IPS DF 6.9 (cell line): ENCODE data around the gene CDC123.

Experiments used
- DNase-seq: peaks from one replicate; pipeline ENCODE4 v3.0.0-alpha.2; 2013; ENCODE audit warnings: low read depth, low spot score
- H3K27ac ChIP-seq: one replicate; pipeline ENCODE4 v1.5.1; 2013; ENCODE audit warnings: low read length, control low read depth
- H3K27me3 ChIP-seq: 2 replicates; pipeline ENCODE4 v1.6.1; 2013; ENCODE audit warnings: mild to moderate bottlenecking, low read length; ENCODE audit not compliant: control insufficient read depth, insufficient read depth
- H3K36me3 ChIP-seq: 2 replicates; pipeline ENCODE4 v1.6.1; 2013; ENCODE audit warnings: low read length; ENCODE audit not compliant: control insufficient read depth, insufficient read depth
- H3K4me1 ChIP-seq: 2 replicates; pipeline ENCODE4 v1.6.1; 2013; ENCODE audit warnings: low read length; ENCODE audit not compliant: control insufficient read depth, insufficient read depth
- H3K4me3 ChIP-seq: 2 replicates; pipeline ENCODE4 v1.5.1; 2013; ENCODE audit warnings: mild to moderate bottlenecking, low read length
- H3K9me3 ChIP-seq: 2 replicates; pipeline ENCODE4 v1.6.1; 2013; ENCODE audit warnings: low read length, inconsistent platforms; ENCODE audit not compliant: control insufficient read depth, insufficient read depth
- WGBS: extraction: QIAGEN DNeasy Blood & Tissue Kit; methylation state at CpG from one replicate; pipeline ENCODE4 v1.1.7; 2013; ENCODE audit warnings: mixed read lengths, missing lambda C conversion rate; ENCODE audit not compliant: insufficient read length, insufficient coverage; 5-methylcytosine and 5-hydroxymethylcytosine counted together

The CDC123 gene, protein sequence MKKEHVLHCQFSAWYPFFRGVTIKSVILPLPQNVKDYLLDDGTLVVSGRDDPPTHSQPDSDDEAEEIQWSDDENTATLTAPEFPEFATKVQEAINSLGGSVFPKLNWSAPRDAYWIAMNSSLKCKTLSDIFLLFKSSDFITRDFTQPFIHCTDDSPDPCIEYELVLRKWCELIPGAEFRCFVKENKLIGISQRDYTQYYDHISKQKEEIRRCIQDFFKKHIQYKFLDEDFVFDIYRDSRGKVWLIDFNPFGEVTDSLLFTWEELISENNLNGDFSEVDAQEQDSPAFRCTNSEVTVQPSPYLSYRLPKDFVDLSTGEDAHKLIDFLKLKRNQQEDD

DNA sequence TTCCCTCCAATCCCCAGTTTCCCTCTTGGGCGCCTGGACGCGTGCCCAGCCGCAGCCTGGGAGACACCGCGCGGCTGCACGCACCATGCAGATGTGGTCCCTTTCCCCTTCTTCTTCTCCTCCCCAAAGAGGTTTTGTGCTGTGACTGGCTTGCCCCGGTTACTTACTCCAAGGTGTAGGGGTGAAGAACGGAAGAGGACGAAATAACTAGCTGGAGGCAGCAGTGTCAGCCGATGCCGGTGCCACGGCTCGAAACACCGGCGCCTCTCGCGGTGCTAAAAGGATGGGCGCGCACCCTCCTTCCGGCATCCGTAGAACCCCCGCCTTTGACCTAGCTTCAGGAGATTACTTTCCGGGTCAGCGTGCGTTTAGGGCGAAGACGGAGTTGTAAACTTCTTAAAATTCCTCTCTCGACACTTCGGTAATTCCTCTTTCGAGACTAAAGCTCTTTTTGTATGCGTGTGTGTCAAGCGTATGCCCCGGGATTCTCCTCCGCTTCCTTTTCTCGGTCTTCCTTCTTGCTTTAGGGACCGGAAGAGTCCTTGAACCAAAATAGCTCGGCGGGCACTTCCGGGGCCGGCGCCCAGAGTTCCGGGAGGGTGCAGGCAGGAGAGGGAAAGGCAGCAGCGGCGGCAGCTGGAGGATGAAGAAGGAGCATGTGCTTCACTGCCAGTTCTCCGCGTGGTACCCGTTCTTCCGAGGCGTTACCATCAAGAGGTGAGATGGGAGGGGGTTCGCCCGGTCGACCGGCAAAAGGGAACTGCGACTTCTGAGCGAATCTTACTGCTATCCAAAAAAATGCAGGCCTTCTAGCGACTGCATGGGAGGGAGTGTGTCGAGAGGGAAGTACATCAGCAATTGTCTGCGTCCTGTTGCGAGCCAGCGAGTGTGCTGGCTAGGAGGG lies at the start of gene CDC123, which contains the start of gene NUDT5:
TSS of gene CDC123 (plus strand) at position 586 of the 904 bp plus-strand sequence. CDS start at position 644, 58 bp downstream.
TSS of gene NUDT5 (minus strand) at position 289 of the 904 bp plus-strand sequence. CDS start 9,600 bp downstream, outside the sequence.
- no peaks in the 10 kb centered on the region for H3K4me1 ChIP-seq
- no peaks in the 10 kb centered on the region for H3K36me3 ChIP-seq
- WGBS: no CpG with 5 or more reads among the region's 62 CpGs
- H3K9me3 ChIP-seq: no peaks in the 10 kb centered on the region
- no peaks in the 10 kb centered on the region for H3K27me3 ChIP-seq
- no peak within 1 kb of the TSS for H3K27ac ChIP-seq
- peak; percentile 50 for DNase-seq
- H3K4me3 ChIP-seq: peak within 1 kb of the TSS; percentile 87

DNA sequence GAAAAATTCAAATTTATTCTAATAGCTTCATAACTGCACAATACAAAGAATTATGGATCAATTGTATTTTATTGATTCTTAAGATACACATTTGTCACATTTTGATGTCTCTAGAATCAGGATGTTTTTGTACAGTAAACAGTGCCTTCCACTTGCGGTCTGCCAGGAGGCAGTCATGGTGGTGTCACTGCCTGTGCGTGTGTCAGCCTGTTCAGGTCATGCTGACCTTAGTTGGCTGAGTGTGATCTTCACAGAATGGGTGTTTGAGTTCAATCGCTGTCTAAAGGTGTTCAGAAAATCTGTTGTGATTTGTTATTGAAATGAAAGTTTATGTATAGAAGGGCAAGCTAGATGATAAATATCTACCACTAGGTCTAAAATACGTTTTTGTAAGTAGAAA lies 45.8 kb upstream of the CDC123 start:
- no peaks in the 10 kb centered on the region for H3K9me3 ChIP-seq
- H3K4me1 ChIP-seq: no peaks in the 10 kb centered on the region
- H3K4me3 ChIP-seq: no peak overlapping the region
- no peak overlapping the region for H3K27ac ChIP-seq
- no peaks in the 10 kb centered on the region for H3K36me3 ChIP-seq
- no peak for DNase-seq
- 100% methylated on average over 1 of the region's 4 CpGs for WGBS
- no peaks in the 10 kb centered on the region for H3K27me3 ChIP-seq

DNA sequence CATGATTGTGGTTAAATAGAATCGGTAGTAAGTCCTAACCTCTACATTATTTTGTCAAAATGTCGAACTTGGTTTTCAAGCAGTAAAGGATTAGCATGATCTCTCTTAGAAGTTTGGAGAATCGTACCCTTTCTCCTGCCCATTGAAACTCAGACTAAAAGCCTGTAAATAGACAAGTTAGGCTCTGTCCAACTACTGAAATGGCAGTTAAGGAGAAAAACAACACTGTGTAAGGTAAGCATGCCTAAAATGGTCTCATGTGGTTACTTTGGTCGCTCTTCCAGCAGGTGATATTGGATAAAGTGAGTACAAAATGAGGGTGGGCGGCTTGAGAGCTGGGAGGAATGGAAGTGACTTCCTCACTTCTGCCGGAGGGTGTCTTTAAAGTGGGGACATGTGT lies 41.5 kb upstream of the CDC123 start:
- Histone ChIP-seq H3K4me1 (no peaks in the 10 kb centered on the region), H3K9me3 (no peaks in the 10 kb centered on the region), H3K4me3 (no peak overlapping the region), H3K27ac (no peak overlapping the region), H3K36me3 (no peaks in the 10 kb centered on the region), H3K27me3 (no peaks in the 10 kb centered on the region)
- WGBS: no CpG with 5 or more reads among the region's 6 CpGs
- DNase-seq: no peak

DNA sequence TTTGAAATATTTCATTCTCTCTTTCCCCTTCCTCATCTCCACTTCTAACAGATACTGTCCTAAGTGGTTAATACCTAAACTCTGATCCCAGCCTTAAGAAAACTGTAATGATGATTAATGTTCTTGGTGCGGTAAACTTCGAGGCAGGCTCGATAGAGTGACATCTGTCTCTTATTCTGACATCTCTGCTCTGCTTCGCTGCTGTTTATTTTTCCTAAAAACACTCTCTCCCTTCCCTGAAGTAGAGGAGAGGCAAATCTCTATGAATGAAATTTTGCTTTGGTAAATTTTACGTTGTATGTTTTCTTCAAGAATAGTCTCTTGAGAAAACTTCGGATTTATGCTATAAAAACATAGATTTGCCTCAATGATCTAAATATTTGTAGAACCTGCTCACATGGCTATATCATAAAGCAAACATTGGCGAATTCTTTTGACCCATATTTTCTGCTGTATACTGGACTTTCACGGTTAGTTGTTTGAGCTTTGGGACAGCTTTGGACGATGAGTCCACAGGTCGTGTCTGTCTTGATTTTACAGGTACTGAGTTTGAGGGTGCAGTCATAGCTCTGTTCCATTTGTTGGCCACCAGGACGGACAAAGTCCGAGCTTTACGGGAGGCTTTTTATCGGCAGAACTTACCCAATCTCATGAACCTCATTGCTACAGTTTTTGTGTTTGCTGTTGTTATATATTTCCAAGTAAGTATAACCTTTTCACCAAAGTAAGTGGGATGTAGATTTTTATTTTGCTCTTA lies 39.4 kb upstream of the CDC123 start:
- DNase-seq: no peak
- WGBS: no CpG with 5 or more reads among the region's 14 CpGs
- H3K27ac ChIP-seq: no peak overlapping the region

DNA sequence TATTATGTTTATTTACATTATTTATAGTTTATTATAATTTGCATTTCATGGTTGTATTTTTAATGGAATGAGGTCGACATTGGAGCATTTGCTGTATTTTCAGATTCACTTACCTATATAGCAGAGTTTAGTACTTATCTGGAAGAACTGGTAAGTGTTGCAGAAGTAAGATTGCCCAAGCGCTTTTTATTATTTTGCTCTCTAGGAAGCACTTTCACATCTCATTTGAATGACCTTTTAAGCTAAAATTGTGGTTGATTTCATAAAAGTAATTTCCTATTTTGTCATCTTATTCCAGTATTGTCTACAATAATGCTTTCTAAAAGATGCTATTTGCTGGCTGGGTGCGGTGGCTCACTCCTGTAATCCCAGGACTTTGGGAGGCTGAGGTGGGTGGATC lies 37.9 kb upstream of the CDC123 start:
- Histone ChIP-seq H3K36me3 (0 out of 2 replicates have a peak, but pooled peaks cover 2% of the 10 kb centered on the region), H3K27me3 (no peaks in the 10 kb centered on the region), H3K9me3 (no peaks in the 10 kb centered on the region), H3K27ac (no peak overlapping the region), H3K4me1 (no peaks in the 10 kb centered on the region), H3K4me3 (no peak overlapping the region)
- no CpG with 5 or more reads among the region's 3 CpGs for WGBS
- no peak for DNase-seq

More for the DNA sequence above, 39.4 kb upstream of the CDC123 start:
- H3K27me3 ChIP-seq: no peaks in the 10 kb centered on the region
- no peaks in the 10 kb centered on the region for H3K4me1 ChIP-seq
- H3K4me3 ChIP-seq: no peak overlapping the region
- H3K9me3 ChIP-seq: no peaks in the 10 kb centered on the region
- no peaks in the 10 kb centered on the region for H3K36me3 ChIP-seq

DNA sequence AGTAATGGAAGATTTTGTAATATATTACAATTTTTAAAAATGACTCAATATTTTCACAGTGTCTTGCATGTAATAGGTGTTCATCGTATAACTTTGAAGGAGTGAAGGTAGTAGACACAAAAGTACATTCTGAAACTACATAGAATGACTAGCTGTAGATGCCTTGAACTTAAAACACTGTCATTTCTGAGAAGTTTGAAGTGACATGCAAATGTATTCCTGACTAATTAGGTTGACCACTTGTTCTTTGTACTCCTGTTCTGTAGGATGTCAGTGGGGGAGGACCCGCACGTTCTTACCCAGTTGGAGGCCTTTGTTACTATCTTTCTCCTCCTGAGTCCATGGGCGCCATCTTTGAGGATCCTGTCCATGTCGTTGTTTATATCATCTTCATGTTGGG lies 35.3 kb upstream of the CDC123 start:
- Histone ChIP-seq H3K27ac (no peak overlapping the region), H3K4me3 (no peak overlapping the region), H3K9me3 (no peaks in the 10 kb centered on the region), H3K27me3 (no peaks in the 10 kb centered on the region), H3K4me1 (no peaks in the 10 kb centered on the region), H3K36me3 (0 out of 2 replicates have a peak, but pooled peaks cover 6% of the 10 kb centered on the region)
- WGBS: no CpG with 5 or more reads among the region's 5 CpGs
- DNase-seq: no peak

DNA sequence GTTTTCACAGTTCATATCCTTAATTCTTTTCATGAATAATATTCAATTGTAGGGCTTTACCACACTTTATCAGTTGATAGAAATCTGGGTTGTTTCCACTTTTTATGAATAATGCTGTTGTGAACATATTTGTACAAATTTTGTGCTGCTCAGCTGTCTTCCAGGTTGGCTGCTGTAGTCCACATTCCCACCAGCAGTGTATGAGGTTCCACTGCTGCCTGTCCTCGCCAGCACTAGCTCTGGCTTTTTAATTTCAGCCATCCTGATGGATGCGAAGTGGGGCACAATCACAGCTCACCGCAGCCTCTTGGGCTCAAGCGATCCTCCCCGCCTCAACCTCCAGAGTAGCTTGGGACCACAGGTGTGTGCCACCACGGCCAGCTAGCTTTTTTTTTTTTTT lies 33.1 kb upstream of the CDC123 start:
- H3K4me1 ChIP-seq: no peaks in the 10 kb centered on the region
- H3K4me3 ChIP-seq: no peak overlapping the region

DNA sequence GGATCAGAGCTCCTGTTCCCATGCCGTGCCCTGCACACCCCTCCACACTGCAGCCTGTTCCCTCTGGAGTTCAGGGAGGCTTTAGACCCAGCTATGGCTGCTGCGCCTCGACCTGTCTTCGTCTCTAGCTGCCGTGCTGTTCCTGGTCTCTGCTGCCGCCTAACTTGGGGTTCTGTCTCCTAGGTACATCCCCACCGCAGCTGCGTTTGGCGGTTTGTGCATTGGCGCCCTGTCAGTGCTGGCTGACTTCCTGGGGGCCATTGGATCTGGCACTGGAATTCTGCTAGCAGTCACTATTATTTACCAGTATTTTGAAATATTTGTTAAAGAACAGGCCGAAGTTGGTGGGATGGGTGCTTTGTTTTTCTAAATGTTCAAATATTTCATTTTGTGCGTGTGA lies 31.9 kb upstream of the CDC123 start:
- H3K4me3 ChIP-seq: no peak overlapping the region
- DNase-seq: no peak
- H3K27ac ChIP-seq: no peak overlapping the region
- WGBS: no CpG with 5 or more reads among the region's 12 CpGs
- no peaks in the 10 kb centered on the region for H3K4me1 ChIP-seq
- H3K9me3 ChIP-seq: no peaks in the 10 kb centered on the region
- peaks cover 6% of the 10 kb centered on the region; the same call in 1 of the 2 replicates for H3K36me3 ChIP-seq
- no peaks in the 10 kb centered on the region for H3K27me3 ChIP-seq

More for the DNA sequence above, 33.1 kb upstream of the CDC123 start:
- no peak for DNase-seq
- Histone ChIP-seq H3K27ac (no peak overlapping the region), H3K27me3 (no peaks in the 10 kb centered on the region), H3K9me3 (no peaks in the 10 kb centered on the region), H3K36me3 (peaks cover 6% of the 10 kb centered on the region; the same call in 1 of the 2 replicates)
- no CpG with 5 or more reads among the region's 6 CpGs for WGBS

DNA sequence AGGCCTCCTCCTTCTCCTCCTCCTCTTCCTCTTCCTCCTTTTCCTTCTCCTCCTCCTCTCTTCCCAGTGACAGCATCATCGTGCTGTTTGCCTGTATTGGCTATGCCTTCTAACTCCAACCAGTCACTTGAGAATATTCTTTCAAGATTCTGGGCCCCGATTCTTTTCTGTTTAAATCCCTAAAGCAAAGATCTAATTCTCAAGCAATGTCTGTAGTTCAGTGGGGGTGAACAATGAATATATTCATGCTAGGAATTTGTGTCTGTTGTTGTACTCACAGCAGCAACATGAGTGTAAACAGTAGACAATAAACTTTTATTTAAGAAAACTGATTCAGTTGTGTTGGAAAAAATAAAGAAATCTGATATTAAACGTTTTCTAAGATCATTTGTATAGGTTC lies 31.0 kb upstream of the CDC123 start:
- no CpG with 5 or more reads among the region's 3 CpGs for WGBS
- no peaks in the 10 kb centered on the region for H3K9me3 ChIP-seq
- no peak for DNase-seq

More for the DNA sequence above, 31.0 kb upstream of the CDC123 start:
- H3K4me1 ChIP-seq: no peaks in the 10 kb centered on the region
- no peak overlapping the region for H3K27ac ChIP-seq
- H3K36me3 ChIP-seq: peaks cover 6% of the 10 kb centered on the region; the same call in 1 of the 2 replicates
- H3K4me3 ChIP-seq: no peak overlapping the region
- no peaks in the 10 kb centered on the region for H3K27me3 ChIP-seq
